Measurements from ENCODE around the gene P3H4.

P3H4 gene

GRCh38 chr17:41812381-41813151 is 817 bp upstream of the P3H4 start, which contains the start of gene FKBP10:
FKBP10 (plus strand) TSS chr17:41813004; CDS start chr17:41813035, 31 bp downstream.
- DNase-seq (ENCODE audit: insufficient read length, low spot score) (peak; percentile 92), FAIRE-seq (no peak)
- TF ChIP-seq POLR2A (IDR thresholded peaks at IDR 0.05; ENCODE audit: low read depth, low read length) = peak; percentile 84

- DNase-seq (ENCODE audit: insufficient read length, low spot score) (no peak), FAIRE-seq (no peak)
- TF ChIP-seq POLR2A (IDR thresholded peaks at IDR 0.05; ENCODE audit: low read depth, low read length) = no peak
Measured at GRCh38 chr17:41810659-41811548, 845 bp downstream of the P3H4 start.

- no peak for DNase-seq (ENCODE audit: insufficient read length, low spot score)
- FAIRE-seq = no peak
- no peak for TF ChIP-seq POLR2A (IDR thresholded peaks at IDR 0.05; ENCODE audit: low read depth, low read length)
Measured at GRCh38 chr17:41806685-41807445, 4.9 kb downstream of the P3H4 start.

GRCh38 chr17:41803049-41804020 is 8.4 kb downstream of the P3H4 start:
- DNase-seq (ENCODE audit: insufficient read length, low spot score) = no peak
- no peak for TF ChIP-seq POLR2A (IDR thresholded peaks at IDR 0.05; ENCODE audit: low read depth, low read length)
- no peak for FAIRE-seq

- TF ChIP-seq POLR2A (IDR thresholded peaks at IDR 0.05; ENCODE audit: low read depth, low read length) = no peak
- no peak for FAIRE-seq
- peak; percentile 80 for DNase-seq (ENCODE audit: insufficient read length, low spot score)
Measured at GRCh38 chr17:41801374-41802271, 10.1 kb downstream of the P3H4 start.

GRCh38 chr17:41800601-41801373 is 11.0 kb downstream of the P3H4 start:
- DNase-seq (ENCODE audit: insufficient read length, low spot score) (no peak), FAIRE-seq (no peak)
- no peak for TF ChIP-seq POLR2A (IDR thresholded peaks at IDR 0.05; ENCODE audit: low read depth, low read length)

GRCh38 chr17:41799366-41799765 is 12.4 kb downstream of the P3H4 start:
- FAIRE-seq (no peak), DNase-seq (ENCODE audit: insufficient read length, low spot score) (no peak)
- no peak for TF ChIP-seq POLR2A (IDR thresholded peaks at IDR 0.05; ENCODE audit: low read depth, low read length)

- TF ChIP-seq POLR2A (IDR thresholded peaks at IDR 0.05; ENCODE audit: low read depth, low read length) = no peak
- no peak for DNase-seq (ENCODE audit: insufficient read length, low spot score)
- FAIRE-seq = no peak
Measured at GRCh38 chr17:41797377-41797776, 14.4 kb downstream of the P3H4 start.

- no peak for TF ChIP-seq POLR2A (IDR thresholded peaks at IDR 0.05; ENCODE audit: low read depth, low read length)
Measured at GRCh38 chr17:41796121-41796895, 15.4 kb downstream of the P3H4 start.

GRCh38 chr17:41794540-41794975 is 17.2 kb downstream of the P3H4 start:
- no peak for DNase-seq (ENCODE audit: insufficient read length, low spot score)
- TF ChIP-seq POLR2A (IDR thresholded peaks at IDR 0.05; ENCODE audit: low read depth, low read length) = no peak
- no peak for FAIRE-seq

More at GRCh38 chr17:41796121-41796895, 15.4 kb downstream of the P3H4 start:
- no peak for DNase-seq (ENCODE audit: insufficient read length, low spot score)
- FAIRE-seq = no peak

All from H54 (cell line).